IPS-NIHi11 (cell line): ENCODE results near the gene SMAD7.
A peak's percentile ranks its signal among the peaks of the same experiment; 100 is the strongest.

Experiments used
- DNase-seq: peaks from one replicate; pipeline ENCODE4 v3.0.0; 2012; ENCODE audit warnings: mixed read lengths, low spot score

Gene SMAD7

DNA sequence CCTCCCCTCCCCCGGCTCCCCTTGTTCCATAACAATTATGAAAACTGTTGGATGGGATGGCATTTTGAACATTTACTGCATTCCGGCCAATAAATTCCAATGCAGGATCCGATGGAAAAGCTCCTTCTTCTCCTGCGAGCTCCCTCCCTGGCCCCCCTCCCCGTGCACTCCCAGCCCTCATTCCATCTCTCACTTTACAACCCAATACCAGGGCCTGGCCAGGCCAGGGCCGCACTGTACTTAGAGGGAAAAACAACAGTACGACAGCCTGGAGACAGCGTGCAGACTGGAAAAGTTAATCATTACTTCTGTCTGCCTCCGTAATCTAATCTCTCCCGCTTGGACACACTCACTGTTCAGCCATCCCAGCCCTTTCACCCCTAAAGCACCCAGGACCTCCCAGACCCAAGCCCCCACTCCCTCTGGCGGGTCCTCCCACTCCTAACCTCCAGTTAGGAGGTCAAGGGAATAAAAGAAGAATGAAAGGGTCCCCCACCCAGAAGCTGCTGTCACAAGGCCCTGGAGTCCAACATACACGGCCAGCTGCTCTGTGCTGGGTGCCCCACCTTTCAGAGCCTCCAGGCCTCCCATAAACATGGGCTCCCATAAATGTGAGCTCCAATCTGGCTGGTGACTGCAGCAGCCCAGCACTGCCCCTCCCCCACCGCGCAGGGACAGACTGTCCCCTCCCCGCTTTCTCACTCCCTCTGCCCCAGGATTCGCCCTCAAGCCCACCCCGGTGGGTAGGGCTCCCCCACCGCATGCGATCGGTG is 20.6 kb downstream of the SMAD7 start:
- peak; percentile 64 for DNase-seq

DNA sequence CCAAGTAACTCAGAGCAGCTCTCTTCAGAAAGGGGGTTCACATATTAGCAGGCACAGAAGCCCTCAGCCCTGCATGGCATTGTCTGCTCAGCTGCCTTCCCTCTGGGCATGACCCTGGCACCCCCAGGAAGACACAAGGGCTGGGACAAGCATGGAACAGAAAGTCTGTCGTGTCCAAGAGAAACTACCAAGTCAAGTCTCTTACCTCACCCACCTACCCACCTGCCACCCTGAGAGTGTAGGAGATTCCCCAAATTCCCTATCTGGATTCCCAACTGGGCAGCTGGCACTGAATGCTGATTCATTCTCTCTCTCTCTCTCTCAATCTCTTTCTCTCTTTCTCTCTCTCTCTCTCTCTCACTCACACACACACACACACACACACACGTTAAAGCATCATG is 21.6 kb downstream of the SMAD7 start:
- no peak for DNase-seq

DNA sequence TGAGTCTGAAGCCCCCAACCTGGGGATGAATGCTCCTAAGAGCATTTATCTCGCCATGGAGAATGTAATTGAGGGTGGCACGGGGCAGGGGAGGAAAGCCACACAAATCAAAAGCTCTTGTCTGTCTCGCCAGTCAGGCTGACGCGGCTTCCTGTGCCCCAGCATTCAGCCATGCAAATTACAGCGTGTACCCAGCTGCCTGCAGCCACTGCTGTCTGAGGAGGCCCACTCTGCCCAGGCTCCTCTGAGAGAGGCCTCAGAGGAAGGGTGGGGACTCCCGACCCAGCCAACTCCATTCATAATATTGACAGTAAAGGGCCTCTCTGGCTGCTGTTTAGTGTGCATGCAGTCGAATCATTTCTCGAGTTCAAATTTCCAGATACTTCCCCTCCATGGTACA is 22.0 kb downstream of the SMAD7 start:
- DNase-seq, result no peak

DNA sequence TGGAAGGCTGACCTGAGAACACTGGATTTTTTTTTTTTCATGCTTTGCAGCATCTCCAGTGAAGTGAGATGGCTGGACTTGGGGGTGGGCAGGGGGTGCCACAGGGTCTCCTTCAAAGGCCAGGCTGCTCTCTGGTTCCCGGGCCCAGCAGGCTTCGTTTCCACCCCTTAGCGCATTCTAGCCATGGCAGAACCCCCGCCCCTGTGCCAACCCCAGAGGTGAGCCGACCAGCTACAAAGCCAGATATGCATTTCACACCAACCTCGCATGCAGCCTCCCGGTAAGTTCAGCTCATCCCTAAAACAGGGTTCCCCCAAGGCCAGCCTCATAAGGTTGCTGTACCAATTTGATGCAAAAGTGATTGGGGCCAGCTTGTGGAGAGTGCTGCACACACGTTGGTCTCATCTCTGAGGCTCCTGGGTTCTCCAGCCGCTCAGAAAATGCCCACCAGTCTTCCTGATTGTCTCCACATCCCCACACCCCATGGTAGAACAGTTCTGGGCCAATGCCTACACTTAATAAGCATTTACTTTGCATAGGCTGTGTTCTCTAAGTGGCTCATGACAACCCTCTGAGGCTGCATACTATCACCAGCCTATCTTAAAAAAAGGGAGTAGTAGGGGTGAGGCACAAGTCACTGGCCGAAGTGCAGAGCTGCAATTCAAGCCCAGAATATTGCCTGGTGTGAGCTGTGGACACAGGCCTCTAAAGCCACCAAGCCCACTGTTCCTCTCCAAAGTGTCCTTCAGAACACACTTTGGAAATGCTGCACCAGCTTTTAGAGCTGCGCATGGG is 23.3 kb downstream of the SMAD7 start:
- DNase-seq, result no peak

DNA sequence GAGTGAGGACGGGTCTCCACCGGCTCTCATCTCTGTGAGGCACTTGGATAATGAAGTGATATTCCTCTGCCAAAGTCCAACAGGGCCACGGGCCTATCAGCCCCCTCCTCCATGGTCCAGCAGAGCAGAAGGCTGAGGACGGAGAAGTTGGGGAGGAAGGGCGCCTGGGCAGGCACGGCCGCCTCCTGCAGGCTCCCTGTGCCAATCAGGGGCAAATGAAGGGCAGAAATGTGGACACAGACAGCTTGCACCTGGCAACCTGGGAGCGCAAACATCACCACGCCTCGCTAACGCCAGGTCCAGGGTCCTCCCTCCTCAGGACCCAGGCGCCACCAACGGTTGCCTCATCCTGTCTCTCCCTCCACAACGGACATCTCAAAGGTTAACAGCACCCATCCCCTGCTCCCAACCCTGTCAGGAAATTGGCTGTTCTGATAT is 24.3 kb downstream of the SMAD7 start:
- DNase-seq, result no peak

DNA sequence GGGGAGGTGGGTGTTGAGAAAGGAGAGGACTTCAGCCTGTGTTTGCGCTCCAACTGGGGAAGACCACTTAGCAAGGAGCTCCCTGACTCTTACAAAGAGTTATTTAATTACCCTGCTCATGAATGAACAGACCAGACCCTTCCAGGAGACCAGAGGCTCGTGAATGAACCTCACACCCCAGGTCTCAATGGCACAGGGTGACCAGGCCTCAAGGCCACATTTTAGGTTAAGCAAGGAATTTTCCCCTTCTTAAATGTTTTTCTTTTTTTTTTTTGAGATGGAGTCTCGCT is 25.3 kb downstream of the SMAD7 start:
- no peak for DNase-seq

DNA sequence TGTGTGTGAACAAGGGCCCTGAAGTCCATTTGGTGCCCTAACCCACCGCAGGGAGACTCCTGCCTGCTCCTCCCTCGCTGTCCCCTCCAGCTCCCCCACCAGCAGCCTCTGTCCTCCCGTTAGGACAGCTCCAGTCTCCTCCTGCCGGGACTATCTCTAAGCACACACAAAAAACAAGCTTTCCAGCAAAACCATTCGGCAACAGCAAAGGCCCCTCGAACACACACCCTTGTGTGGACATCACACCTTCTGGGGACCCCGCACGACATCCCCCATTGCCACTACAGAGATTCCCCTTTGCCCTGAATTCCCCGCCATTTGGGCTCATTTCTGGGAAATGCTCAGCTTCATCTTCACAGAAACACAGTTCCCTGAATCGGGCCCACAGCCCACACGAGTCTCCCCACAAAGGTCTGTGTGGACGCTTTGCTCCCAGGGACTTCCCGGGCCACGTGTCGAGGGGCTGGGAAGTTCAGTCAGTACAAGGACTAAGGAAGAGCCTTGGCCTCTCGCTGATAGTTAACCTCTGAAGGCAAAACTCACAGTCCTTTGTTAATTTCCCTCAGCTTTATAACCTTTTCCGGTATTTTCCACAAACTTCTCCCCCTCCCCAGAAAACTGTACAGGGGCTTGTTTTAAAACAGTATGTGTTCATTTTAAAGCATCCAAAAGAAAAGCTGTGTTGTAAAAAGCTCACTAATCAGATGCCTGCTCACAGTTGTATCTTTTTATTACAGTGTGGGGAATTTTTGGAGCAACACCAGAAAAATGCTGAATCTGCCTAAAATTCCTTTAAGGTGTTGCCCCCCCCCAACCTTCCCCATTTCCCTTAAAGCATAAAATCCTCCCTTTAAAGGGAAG is 25.9 kb downstream of the SMAD7 start:
- DNase-seq, result no peak

DNA sequence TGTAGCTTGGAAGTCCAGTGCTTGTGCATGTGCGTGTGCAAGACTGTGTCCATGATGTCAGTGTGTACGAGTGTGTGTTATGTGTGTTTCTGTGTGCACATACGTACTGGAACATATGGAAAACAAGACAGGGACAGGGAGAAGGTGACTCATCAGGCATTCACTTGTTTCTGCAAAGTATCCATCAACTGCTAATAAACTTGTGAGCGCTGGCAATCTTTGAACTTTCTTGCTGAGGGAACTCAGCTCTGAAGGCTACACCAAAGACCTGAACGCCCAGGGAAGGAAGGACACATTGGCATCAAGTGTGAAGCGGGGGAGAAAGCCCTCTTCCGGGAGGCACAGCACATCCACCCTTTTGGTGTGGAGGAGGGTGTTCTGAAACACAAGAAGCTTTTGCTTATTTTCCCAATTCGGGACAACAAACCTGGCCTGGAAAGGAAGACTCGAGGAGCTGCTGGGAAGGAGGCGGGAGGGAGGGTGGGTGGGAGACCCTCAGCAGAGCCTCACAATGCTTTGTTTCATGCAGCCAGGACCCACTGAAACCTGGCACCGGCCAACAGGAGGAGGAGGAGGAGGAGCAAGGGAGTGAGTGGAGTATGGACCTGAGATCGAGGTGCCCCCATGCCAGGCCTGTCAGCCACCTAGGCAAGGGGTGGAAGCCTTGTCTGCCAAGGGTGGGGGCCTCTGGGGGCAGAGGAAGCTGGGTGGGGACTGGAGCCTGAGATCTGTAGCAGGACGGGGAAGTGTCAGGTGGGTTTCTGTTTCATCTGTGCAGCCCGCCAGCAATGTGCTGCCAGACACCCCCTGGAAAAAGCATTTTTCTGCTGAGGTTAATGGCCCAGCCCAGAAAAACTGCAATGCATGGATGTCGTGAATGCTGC is 26.8 kb downstream of the SMAD7 start:
- no peak for DNase-seq

DNA sequence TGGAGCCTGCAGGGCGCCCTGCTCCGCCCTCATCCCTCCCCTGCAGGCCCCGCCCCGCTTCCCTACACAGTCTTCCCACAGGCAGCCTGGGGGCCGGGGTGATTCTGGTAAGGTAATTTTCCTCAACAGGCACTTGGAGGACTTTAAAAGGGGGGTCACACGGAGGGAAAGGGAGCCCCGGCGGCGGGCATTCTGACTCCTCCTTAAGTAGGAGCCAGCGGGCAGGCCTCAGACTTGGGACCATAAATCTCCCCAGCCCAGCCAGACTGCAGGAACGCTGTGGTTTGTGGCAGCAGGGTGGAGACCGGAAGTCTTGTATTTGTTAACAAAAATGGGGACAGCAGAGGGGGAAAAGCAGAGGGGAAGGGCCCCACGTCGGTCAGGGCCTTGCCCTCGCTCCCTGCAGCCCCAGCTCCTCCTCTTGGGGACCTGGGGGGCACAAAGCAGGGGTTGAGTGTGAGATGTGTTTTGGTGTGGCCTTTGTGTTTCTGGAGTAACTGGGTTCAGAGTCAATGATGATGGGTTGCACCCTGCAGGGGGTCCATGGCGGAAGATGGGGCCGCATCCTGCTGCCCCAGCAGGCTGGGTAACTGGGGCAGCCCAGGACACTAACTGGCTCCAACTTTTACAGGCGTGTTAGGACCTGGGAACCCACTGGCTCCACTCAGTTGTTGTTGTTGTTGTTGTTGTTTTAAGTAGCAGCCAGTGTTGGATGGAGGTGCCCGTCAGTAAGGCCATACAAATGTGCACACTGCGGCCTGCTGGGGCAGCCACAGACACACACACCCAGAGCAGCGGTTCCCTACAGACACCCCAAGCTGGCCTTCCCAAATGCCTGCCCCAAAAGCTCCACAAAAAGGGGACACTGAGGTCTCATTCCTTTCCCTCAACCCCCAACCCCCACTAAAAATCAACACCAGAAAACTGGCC is 27.7 kb downstream of the SMAD7 start:
- DNase-seq, result no peak

DNA sequence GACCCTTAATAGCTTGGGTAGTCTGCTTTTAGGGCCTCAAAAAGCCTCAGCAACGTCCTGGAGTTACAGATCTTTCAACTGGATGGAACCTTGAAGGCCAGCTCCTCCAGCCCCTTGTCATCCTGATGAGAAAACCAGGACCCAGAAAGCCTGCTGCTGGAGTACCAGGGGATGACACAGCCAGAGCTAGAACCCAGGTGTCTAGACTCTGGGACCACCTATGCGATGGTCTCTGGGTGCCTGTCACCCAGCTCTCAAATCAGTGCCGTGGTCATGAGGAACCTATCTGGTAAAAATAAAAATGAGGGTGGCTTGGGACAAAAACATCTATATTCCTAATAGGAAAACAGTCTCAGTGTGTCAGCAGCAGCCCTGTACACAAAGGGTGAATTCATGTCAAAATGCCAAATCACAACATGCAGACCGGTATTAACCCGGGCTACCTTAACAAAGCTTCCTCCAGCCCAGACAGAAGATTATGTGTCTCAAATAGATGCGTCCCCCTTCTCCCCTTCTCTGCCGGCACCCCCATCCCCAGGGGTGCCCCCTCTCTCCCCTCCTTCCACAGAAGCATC is 28.5 kb downstream of the SMAD7 start:
- DNase-seq, result no peak

DNA sequence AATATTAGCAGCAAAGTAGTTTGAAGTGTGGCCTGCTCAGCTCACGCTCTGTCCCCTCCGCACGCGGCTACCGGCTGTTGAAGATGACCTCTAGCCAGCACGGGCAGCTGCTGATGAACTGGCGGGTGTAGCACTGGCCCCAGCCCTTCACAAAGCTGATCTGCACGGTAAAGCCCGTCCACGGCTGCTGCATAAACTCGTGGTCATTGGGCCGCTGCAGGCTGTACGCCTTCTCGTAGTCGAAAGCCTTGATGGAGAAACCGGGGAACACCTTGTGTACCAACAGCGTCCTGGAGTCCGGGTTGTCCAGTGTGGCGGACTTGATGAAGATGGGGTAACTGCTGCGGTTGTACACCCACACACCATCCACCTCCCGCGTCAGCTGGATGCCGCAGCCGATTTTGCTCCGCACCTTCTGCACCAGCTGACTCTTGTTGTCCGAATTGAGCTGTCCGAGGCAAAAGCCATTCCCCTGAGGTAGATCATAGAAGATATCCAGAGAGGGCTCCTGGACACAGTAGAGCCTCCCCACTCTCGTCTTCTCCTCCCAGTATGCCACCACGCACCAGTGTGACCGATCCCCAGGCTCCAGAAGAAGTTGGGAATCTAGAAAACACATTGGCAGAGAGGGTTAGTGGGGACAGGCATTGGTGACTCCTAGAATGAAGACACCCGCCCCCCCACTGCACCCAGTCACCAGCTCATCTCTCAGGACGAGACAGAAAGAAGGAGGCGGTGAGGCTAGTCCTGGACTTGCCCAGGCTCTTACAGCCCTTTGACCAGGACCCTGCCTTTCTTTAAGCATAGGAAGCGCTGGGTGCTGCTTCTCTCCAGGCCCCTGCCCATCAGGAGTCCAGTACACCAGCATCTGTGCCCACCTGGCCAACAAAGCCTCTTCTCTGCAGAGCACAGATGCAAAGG is 29.2 kb downstream of the SMAD7 start:
- DNase-seq, result no peak

DNA sequence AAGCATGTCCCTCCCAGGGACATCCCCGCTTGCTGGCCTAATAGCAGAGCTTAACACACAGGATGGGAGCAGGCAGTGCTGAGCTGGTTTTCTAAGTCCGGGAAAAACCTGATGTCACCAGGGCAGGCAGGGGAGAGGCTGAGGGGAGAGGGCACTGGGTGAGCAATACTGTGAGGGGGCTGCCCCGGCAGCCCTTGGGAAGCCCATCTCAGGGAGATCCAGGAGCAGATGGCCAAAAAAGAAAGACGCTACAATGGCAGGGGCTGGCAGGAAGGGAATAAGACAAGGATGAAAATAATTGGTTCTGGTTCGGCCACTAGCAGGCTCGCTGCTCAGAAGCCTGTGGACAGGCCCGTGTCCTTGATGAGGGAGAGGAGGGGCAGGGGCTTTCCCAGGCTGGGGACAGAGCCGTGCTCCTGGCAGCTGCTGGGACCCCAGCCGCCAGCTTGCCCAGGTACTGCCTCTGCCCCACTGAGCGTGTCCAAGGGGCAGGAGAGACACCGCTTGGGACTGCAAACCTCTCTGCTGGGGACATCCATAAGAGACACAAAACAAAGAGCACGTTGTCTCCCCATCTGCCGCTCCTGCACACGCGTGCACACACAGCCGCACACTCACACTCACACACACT is 30.2 kb downstream of the SMAD7 start:
- DNase-seq, result no peak

DNA sequence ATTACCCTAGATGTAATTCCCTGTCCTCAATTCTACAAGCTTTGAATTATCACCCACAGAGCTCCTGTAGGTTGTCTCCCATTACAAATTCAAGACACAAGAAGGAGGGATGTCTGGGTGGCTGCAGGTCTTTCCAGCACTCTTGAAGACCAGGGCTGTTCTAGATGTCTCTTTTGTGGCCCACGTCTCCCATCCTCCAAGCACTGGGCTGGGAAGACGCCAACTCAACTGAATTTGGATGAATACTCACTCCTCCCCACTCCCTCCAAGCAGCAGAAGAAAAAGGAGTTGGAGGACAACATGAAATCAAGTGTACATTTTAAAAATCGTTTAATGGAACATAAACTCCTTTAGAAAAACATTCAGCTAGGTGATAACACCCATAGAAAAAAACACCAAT is 31.2 kb downstream of the SMAD7 start:
- DNase-seq, result no peak

DNA sequence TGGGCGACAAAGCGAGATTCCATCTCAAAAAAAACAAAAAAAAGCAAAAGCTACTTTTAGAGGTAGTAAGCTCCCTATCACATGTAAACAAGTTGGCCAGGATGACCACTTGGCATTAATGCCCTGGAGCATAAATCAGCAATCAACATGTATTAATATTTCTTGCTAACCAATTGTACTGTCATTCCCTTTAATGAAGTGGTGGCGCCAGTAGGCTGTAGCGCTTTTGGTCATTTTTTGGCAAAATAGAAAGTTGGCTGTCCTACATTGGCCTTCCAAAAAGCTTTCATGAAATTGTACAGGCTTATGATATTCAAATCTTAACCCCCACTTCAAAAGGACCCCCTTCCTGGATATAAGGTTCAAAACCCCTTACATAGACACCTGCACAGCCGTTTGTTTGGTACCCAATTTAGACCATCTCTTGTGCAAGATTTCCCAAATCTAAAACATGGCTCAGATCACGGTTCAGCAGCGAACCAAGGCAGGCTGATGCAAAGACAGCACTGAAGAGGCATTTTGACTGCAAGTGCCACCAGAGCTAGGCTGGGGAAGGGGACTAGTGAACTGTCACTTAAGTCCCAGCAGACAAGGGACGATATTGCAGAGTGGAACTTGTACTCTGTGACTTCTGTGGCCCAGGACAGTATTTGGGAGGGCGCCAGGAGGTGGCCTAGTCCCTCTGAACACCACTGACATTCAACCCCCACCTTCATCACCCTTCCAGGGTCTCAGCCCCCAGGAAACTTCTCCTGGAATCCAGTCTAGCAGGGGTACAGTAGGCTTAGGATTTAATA is 31.9 kb downstream of the SMAD7 start:
- no peak for DNase-seq

DNA sequence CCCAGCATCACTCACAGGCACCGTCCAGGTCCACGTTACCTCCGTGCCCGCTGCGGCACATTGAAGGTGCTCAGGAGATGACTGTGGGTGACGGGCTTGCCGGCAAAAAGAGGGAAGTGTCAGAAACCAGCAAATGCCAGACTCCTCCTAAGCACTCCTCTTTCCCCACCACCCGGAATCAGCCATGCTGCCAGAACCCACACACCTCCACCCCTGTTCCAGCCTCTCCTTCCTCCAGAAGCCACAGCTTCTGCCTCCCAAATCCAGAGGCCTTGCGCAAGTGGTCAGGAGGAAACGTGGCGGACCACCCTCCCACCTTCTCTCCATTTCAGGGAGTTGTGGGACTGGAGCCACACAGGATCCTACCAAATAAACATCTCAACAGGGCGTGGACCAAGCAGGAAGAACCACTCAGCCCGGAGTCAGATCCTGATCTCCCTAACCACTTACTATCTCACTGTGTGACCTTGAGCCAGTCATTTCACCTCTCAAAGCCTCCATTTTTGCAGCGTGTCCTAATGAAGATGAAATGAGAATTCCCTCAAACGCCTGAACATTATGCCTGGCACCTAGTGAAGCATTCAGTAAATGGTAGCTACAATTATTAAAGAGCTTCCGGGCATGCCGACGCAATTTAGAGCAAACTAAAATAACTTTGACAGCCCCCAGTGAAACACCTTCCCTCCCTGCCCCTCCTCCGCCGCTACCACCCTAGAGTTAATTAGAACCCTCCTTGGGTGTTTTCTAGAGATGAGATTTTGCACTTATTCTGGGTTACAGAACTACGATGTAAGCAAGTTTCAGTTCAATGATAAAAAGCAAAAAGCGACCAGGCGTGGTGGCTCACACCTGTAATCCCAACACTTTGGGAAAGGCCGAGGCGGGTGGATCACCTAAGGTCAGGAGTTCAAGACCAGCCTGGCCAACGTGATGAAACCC is 32.9 kb downstream of the SMAD7 start:
- DNase-seq, result no peak

DNA sequence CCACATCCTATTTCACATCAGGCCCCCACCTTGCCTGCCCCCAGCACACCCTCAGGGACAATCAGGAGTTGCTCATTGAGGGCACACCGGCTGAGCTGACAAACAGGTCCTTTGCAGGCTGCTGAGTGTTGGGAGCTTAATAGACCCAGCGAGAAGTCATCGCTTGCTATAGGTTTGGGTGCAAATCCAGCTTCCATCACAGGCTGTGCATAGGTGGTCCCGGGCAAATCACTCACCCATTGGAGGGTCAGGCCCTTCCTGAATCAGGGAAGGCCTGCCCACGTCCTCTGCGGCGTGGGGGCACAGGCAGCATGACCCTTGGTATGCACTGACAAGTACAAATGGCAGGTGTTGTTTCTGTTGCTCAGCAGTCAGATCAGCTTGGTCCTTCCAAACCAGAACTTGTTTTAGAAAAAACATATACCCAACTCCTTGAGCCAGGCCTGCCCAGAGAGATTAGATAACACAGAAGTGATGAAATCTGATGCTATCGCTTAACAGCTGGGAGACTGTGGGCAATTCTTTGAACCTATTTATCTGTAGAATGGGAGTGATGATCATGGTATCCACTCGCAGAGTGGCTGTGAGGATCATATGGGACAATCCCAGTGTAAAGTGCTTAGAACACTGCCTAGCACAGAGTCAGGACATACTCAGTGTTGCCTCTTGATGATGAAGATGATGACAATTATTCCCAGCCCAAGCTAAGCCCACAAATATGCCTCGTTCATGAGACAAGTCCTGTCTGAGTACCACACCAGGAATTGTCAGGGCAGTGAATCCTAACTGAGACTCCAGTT is 34.9 kb downstream of the SMAD7 start:
- no peak for DNase-seq
